GM12892 (cell line): Measurements from ENCODE around the gene ERFL.
A peak's percentile ranks its signal among the peaks of the same experiment; 100 is the strongest.
"Not testable (repeated sequence)": the region's sequence is repeated elsewhere in the genome, so short reads cannot be mapped to it uniquely, and the experiment has no call there.

Source experiments
- DNase-seq: peaks from one replicate; pipeline ENCODE4 v3.0.0; 2011; ENCODE audit not compliant: insufficient read length
- FAIRE-seq: peaks from 2 replicates; lab custom pipeline; 2011; peaks lifted over from hg19 to GRCh38; lab: Jason Lieb, UNC
- POLR2A ChIP-seq: IDR thresholded peaks from 2 replicates; pipeline ENCODE4 v1.6.1; 2011; ENCODE audit warnings: low read depth, low read length, control low read depth
- POLR2AphosphoS5 ChIP-seq: IDR thresholded peaks from 2 replicates; pipeline ENCODE4 v1.6.1; 2011; ENCODE audit warnings: low read depth, low read length, control low read depth
- TAF1 ChIP-seq: IDR thresholded peaks from 2 replicates; pipeline ENCODE4 v1.6.1; 2011; ENCODE audit warnings: low read depth, mild to moderate bottlenecking, control low read depth, low read length, borderline replicate concordance

ERFL gene

DNA sequence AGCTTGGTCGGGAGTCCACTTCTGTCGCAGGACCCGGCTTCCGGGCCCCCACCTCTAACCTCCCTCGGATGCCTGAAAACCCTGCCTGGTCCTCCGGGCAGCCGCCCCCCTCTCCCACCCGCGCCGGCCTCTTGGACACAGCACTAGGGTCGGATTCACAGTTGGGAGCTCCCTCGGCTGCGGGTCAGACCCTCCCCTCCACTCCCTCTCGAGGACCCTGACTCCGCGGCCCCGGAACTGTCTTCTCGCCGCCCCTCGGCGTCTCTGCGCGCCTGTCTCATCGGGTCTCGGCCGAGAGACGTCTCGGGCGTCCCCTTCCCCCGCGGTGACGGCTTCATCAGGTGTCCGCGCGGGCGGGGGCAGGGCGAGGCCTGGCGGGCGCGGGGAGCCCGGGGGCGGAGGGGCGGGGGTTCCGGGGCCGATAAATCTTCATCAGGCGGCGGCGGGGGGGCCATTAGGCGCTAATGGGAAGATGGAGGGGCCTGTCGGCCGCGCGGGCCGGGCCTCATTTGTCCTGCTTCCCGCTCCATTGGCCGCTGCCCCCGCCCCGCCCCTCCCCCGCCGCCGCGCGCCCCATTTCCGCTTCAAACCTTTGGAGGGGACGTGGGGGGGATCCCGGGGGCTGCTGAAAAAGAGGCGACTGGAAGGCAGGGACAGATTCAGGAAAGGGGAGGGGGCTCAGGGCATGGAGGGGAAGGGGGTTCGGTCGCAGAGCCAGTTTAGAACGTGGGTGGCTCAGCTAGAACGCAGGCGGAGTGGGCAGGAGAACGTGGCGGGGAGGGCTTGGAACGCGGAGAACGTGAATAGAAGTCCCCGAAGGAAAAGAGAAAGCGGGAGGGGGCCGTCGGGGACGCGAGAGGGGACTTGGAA is 11.8 kb upstream of the ERFL start:
- TF ChIP-seq POLR2A (peak; percentile 29; the same call in 1 of the 2 replicates), TAF1 (peak; percentile 32; the same call in 1 of the 2 replicates), POLR2AphosphoS5 (0 out of 2 replicates have a peak, but pooled peaks have one; percentile 34)
- FAIRE-seq (peak; percentile 77), DNase-seq (peak; percentile 76)

DNA sequence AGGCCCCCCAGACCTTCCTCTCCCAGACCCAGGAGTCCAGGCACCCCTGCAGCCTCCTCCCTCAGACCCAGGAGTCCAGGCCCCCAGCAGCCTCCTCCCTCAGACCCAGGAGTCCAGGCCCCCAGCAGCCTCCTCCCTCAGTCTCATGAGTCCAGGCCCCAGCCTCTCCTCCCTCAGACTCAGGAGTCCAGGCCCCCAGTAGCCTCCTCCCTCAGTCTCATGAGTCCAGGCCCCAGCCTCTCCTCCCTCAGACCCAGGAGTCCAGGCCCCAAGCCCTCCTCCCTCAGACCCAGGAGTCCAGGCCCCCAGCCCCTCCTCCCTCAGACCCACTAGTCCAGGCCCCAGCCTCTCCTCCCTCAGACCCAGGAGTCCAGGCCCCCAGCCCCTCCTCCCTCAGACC is 11.0 kb upstream of the ERFL start:
- not testable (repeated sequence) for DNase-seq

DNA sequence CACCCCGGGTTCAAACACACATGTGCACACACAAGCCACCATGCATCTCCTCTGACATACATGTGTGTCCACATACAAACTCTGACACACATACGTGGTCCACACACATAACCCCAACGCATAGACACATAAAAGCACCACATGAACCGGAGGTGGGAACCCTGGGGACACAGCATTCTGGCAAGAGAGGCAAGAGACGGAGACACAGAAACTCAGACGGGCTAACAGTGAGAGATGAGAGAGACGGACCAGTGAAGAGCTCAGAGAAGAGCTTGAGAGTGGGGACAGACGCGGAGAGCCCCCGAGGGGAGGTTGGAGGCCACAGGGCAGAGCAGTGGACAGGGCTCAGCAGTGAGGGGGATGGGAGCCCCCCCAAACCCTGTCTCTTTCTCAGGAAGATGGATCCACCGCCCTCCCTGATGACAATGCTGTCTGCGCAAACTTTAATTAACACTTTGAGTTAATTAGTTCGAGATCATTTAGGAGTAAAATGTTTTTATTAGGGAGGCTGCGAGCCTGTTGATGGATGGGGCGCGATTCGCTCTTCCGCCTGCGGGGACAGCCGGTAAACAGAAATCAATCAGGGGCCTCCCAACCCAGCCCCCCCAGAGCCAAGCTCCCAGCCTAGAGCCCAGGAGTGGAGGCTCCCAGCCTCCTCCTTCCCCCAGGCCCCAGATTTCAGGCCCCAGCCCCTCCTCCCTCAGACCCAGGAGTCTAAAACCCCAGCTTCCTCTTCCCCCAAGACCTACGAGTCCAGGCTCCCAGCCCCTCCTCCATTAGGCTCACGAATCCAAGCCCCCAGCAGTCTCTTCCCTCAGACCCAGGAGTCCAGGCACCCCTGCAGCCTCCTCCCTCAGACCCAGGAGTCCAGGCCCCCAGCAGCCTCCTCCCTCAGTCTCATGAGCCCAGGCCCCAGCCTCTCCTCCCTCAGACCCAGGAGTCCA is 9.5 kb upstream of the ERFL start:
- FAIRE-seq (no peak), DNase-seq (no peak)
- no peak for TF ChIP-seq TAF1
- TF ChIP-seq POLR2A = no peak
- TF ChIP-seq POLR2AphosphoS5 = no peak

More for the DNA sequence above, 11.0 kb upstream of the ERFL start:
- FAIRE-seq = not testable (repeated sequence)

GRCh38 chr19:41936961-41937360 is 8.7 kb upstream of the ERFL start:
- FAIRE-seq (no peak), DNase-seq (no peak)
- TF ChIP-seq POLR2AphosphoS5 = no peak
- TF ChIP-seq POLR2A = no peak
- TF ChIP-seq TAF1 = no peak

DNA sequence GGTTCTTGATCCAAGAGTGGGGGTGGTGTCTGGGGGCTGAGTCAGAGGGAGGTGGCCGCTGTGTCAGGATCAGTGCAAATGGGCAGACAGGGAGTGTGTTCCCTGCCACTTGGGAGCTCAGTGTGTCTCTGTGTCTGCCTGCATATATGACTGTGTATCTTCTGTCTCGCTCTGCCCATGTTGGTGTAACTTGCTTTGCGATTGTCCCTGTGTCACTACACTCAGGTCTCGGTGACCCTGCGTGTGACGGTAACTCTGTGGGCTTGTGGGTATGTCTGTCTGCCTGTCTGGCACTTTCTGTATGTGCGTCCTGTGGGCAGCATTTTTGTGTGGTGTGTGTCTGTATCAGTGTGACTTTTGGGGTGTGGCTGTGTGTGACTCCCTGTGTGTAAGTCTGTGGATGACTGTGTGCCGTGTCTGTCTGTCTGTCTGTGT is 8.2 kb upstream of the ERFL start:
- FAIRE-seq (peak; percentile 48), DNase-seq (no peak)
- no peak for TF ChIP-seq TAF1
- TF ChIP-seq POLR2AphosphoS5 = no peak

DNA sequence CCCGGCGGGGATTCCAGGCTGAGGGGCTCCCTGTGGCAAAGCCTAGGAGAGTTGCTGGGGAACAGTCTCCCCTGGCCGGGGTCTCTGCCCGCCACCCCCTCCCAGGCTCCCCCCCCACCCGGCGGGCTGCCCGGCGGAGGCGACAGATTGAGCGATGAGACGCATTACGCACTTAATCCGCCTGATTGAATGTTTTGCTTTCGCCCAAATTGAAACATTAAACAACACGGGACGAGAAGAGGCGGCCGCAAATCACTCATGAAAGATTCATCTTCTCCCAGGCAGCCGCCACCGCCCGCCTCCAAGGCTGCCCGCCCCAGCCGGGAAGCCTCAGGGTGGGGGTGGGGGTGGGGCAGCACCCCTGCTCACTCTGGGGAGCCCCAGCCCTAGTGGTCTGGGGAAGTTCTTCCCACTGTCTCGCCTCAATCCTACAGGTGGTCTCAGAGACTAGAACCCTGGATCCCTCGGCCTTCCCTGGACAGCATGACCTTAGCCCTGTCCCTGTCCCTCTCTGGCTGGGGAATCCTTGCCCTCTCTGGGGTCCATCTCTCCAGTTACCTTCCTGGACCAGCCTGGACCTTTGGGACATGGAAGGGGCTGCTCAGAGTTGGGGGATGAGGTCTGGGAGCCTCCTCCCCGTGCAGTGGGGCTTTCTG is 7.6 kb upstream of the ERFL start:
- FAIRE-seq (peak; percentile 62), DNase-seq (no peak)
- TF ChIP-seq POLR2AphosphoS5 (no peak), TAF1 (no peak), POLR2A (no peak)

GRCh38 chr19:41934849-41935374 is 6.7 kb upstream of the ERFL start:
- FAIRE-seq = peak; percentile 87
- TF ChIP-seq POLR2AphosphoS5 = no peak
- TF ChIP-seq POLR2A = no peak
- no peak for TF ChIP-seq TAF1

GRCh38 chr19:41933693-41934426 is 5.6 kb upstream of the ERFL start:
- DNase-seq (no peak), FAIRE-seq (no peak)
- TF ChIP-seq POLR2AphosphoS5 = no peak
- TF ChIP-seq POLR2A = no peak
- no peak for TF ChIP-seq TAF1

More at GRCh38 chr19:41934849-41935374, 6.7 kb upstream of the ERFL start:
- peak; percentile 84 for DNase-seq

- FAIRE-seq (no peak), DNase-seq (no peak)
- no peak for TF ChIP-seq POLR2AphosphoS5
- TF ChIP-seq TAF1 = no peak
- no peak for TF ChIP-seq POLR2A
Observed at GRCh38 chr19:41932720-41933332, 4.6 kb upstream of the ERFL start.

GRCh38 chr19:41932259-41932719 is 4.0 kb upstream of the ERFL start:
- TF ChIP-seq POLR2AphosphoS5 (no peak), TAF1 (no peak), POLR2A (no peak)
- FAIRE-seq (no peak), DNase-seq (no peak)
